Activated CD8-positive, alpha-beta T cell treated with anti-CD3 and anti-CD28 coated beads, Interleukin-2, amount 10 ng/mL, durations not matched to agents 7 days and 5 days (primary cell): ENCODE data around the gene BCR. TPM values are rescaled to one million over a fixed set of nuclear protein-coding genes. Genes with fewer than 3 reads are reported as not detected.

Source experiments
- ATAC-seq: fragments of 150-1000 bp; cut with Tn5 transposase; one replicate; pipeline ENCODE4 v1.10.0; 2021; ENCODE audit warnings: moderate library complexity
- CTCF ChIA-PET: fragments of 350-600 bp; sonication (Branson Sonifier 250); formaldehyde crosslinking; loops from one replicate; lab custom pipeline; 2021; ENCODE audit warnings: antibody characterized with exemption; lab: Charles Lee
- POLR2A ChIA-PET: fragments of 350-600 bp; sonication (Branson Sonifier 250); formaldehyde crosslinking; loops from one replicate; lab custom pipeline; 2021; ENCODE audit warnings: antibody characterized with exemption; lab: Charles Lee
- DNase-seq: peaks from one replicate; pipeline ENCODE4 v3.0.0-alpha.2; 2020
- H3K27ac Mint-ChIP-seq: one replicate; pipeline ENCODE4 v1.8.0; 2021; ENCODE audit warnings: mild to moderate bottlenecking, mixed read lengths
- H3K27me3 Mint-ChIP-seq: one replicate; pipeline ENCODE4 v1.8.0; 2021; ENCODE audit warnings: low read depth, mixed read lengths
- H3K36me3 Mint-ChIP-seq: one replicate; pipeline ENCODE4 v1.8.0; 2021; ENCODE audit warnings: low read depth, mixed read lengths
- H3K4me1 Mint-ChIP-seq: one replicate; pipeline ENCODE4 v1.8.0; 2021; ENCODE audit warnings: low read depth, mixed read lengths
- H3K4me3 Mint-ChIP-seq: one replicate; pipeline ENCODE4 v1.8.0; 2021; ENCODE audit warnings: mild to moderate bottlenecking, mixed read lengths
- H3K9me3 Mint-ChIP-seq: one replicate; pipeline ENCODE4 v1.8.0; 2022; ENCODE audit warnings: mixed read lengths; ENCODE audit not compliant: insufficient read depth
- total RNA-seq, 2 experiments: library from RNA; stranded (reverse); gene quantifications; one replicate each; pipeline ENCODE4 v1.2.3, GENCODE V29; 2021

The BCR gene
- total RNA-seq, 2 experiments from 2014 or later, result 31.1 to 31.9 TPM

- CTCF ChIA-PET, result no interaction called here
- ATAC-seq (no peak), DNase-seq (no peak)
- H3K4me3 Mint-ChIP-seq, result no peak overlapping the region
- no peaks in the 10 kb centered on the region for H3K9me3 Mint-ChIP-seq
- H3K4me1 Mint-ChIP-seq, result no peaks in the 10 kb centered on the region
- H3K36me3 Mint-ChIP-seq, result peaks cover 8% of the 10 kb centered on the region
- H3K27ac Mint-ChIP-seq, result no peak overlapping the region
- H3K27me3 Mint-ChIP-seq, result no peaks in the 10 kb centered on the region
- POLR2A ChIA-PET, result no interaction called here
Measured at GRCh38 chr22:23204541-23205157, 24.3 kb downstream of the BCR start.

GRCh38 chr22:23205339-23206049 is 25.2 kb downstream of the BCR start:
- Mint-ChIP-seq H3K27ac (no peak overlapping the region), H3K27me3 (no peaks in the 10 kb centered on the region), H3K4me3 (no peak overlapping the region), H3K9me3 (no peaks in the 10 kb centered on the region), H3K36me3 (peaks cover 8% of the 10 kb centered on the region), H3K4me1 (no peaks in the 10 kb centered on the region)
- CTCF ChIA-PET, result interaction anchor here (1.2 to 1.3 kb wide), 2 partner anchors 77 to 84 kb away, joined by 3 to 4 read pairs; no protein-coding TSS in a partner anchor
- POLR2A ChIA-PET, result no interaction called here
- DNase-seq (no peak), ATAC-seq (no peak)

GRCh38 chr22:23206915-23207314 is 26.6 kb downstream of the BCR start:
- no peak for ATAC-seq
- CTCF ChIA-PET, result no interaction called here
- no peaks in the 10 kb centered on the region for H3K9me3 Mint-ChIP-seq
- H3K4me3 Mint-ChIP-seq, result no peak overlapping the region
- no peak for DNase-seq
- POLR2A ChIA-PET, result no interaction called here
- H3K36me3 Mint-ChIP-seq, result peaks cover 8% of the 10 kb centered on the region
- no peaks in the 10 kb centered on the region for H3K4me1 Mint-ChIP-seq
- no peak overlapping the region for H3K27ac Mint-ChIP-seq
- no peaks in the 10 kb centered on the region for H3K27me3 Mint-ChIP-seq

- no peak for DNase-seq
- Mint-ChIP-seq H3K27me3 (no peaks in the 10 kb centered on the region), H3K36me3 (peaks cover 8% of the 10 kb centered on the region), H3K27ac (no peak overlapping the region), H3K4me3 (no peak overlapping the region), H3K9me3 (no peaks in the 10 kb centered on the region), H3K4me1 (peaks cover 1% of the 10 kb centered on the region)
- ChIA-PET POLR2A (no interaction called here), CTCF (no interaction called here)
- no peak for ATAC-seq
Measured at GRCh38 chr22:23207729-23208393, 27.6 kb downstream of the BCR start.

DNA sequence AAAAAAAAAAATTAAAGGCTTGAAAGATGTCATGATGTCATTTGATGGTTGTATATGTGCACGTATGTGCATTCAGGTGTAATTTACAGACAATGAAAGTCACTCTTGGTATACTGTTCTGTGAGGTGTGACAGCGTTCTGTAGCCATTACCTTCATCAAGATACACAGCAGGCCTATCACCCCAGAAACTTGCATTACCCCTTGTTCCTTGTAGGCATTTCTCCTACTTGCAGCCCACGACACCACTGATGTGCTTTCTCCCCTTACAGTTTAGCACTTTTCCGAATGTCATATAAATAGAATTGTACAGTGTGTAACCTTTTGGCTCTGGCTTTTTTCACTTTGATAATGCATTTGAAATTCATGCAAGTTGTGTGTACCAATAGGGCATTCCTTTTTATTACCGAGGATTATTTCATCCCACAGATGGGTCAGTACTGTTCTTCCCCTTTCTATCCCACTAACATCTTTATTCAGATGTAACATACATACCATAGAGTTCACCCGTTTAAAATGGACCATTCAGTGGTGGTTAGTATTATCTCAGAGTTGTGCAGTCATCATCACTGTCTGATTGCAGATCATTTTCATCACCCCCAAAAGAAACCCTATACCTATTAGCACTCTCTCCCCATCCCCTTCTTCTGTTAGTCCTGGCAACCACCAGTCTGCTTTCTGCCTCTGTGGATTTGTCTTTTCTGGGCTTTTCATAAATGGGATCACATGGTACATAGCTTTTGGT is 30.3 kb downstream of the BCR start:
- Mint-ChIP-seq H3K36me3 (peaks cover 4% of the 10 kb centered on the region), H3K4me3 (no peak overlapping the region), H3K9me3 (no peaks in the 10 kb centered on the region), H3K27ac (no peak overlapping the region), H3K4me1 (peaks cover 10% of the 10 kb centered on the region), H3K27me3 (no peaks in the 10 kb centered on the region)
- no peak for ATAC-seq
- POLR2A ChIA-PET, result no interaction called here
- no peak for DNase-seq
- CTCF ChIA-PET, result interaction anchor here (0.7 kb wide), 1 partner anchor 116 kb away, joined by 3 read pairs; no protein-coding TSS in a partner anchor

DNA sequence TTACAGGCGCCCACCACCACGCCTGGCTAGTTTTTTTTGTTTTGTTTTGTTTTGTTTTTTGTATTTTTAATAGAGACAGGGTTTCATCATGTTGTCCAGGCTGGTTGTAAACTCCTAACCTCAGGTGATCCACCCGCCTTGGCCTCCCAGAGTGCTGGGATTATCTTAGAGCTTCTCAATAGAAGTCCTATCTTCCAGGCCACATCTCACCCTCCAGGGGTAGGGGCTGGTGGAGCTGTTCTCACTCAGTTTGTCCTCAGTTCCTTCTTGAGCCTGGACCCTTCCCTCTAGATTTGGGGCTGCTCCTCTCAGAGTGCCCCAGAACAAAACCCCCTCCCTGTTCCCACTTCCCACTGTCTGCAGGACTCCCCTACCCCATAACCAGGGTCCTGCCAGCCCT is 31.3 kb downstream of the BCR start:
- Mint-ChIP-seq H3K9me3 (no peaks in the 10 kb centered on the region), H3K4me3 (no peak overlapping the region), H3K27me3 (no peaks in the 10 kb centered on the region), H3K36me3 (peaks cover 4% of the 10 kb centered on the region), H3K4me1 (peaks cover 20% of the 10 kb centered on the region), H3K27ac (no peak overlapping the region)
- ChIA-PET CTCF (no interaction called here), POLR2A (no interaction called here)
- DNase-seq (no peak), ATAC-seq (no peak)

- Mint-ChIP-seq H3K27me3 (no peaks in the 10 kb centered on the region), H3K27ac (no peak overlapping the region), H3K9me3 (no peaks in the 10 kb centered on the region), H3K4me3 (no peak overlapping the region), H3K36me3 (peaks cover 7% of the 10 kb centered on the region), H3K4me1 (peaks cover 27% of the 10 kb centered on the region)
- no peak for ATAC-seq
- no peak for DNase-seq
- ChIA-PET POLR2A (no interaction called here), CTCF (no interaction called here)
Measured at GRCh38 chr22:23212061-23213021, 32.0 kb downstream of the BCR start.

GRCh38 chr22:23213022-23213555 is 32.8 kb downstream of the BCR start:
- ATAC-seq (no peak), DNase-seq (no peak)
- H3K36me3 Mint-ChIP-seq, result peaks cover 7% of the 10 kb centered on the region
- H3K9me3 Mint-ChIP-seq, result no peaks in the 10 kb centered on the region
- H3K27ac Mint-ChIP-seq, result no peak overlapping the region
- ChIA-PET POLR2A (no interaction called here), CTCF (interaction anchor here (1.4 kb wide), 1 partner anchor 77 kb away, joined by 3 read pairs; no protein-coding TSS in a partner anchor)
- peaks cover 33% of the 10 kb centered on the region for H3K4me1 Mint-ChIP-seq
- no peaks in the 10 kb centered on the region for H3K27me3 Mint-ChIP-seq
- no peak overlapping the region for H3K4me3 Mint-ChIP-seq

GRCh38 chr22:23213581-23214334 is 33.4 kb downstream of the BCR start:
- DNase-seq, result no peak
- Mint-ChIP-seq H3K4me3 (no peak overlapping the region), H3K36me3 (peaks cover 7% of the 10 kb centered on the region), H3K27ac (no peak overlapping the region), H3K4me1 (peaks cover 40% of the 10 kb centered on the region), H3K9me3 (no peaks in the 10 kb centered on the region), H3K27me3 (no peaks in the 10 kb centered on the region)
- ChIA-PET CTCF (interaction anchor here (1.4 kb wide), 1 partner anchor 76 kb away, joined by 3 read pairs; no protein-coding TSS in a partner anchor), POLR2A (no interaction called here)
- ATAC-seq, result no peak

GRCh38 chr22:23214398-23214797 is 34.1 kb downstream of the BCR start:
- Mint-ChIP-seq H3K4me1 (peaks cover 46% of the 10 kb centered on the region), H3K36me3 (peaks cover 7% of the 10 kb centered on the region)
- DNase-seq, result no peak

More at GRCh38 chr22:23214398-23214797, 34.1 kb downstream of the BCR start:
- ChIA-PET CTCF (interaction anchor here (1.4 kb wide), 1 partner anchor 76 kb away, joined by 3 read pairs; no protein-coding TSS in a partner anchor), POLR2A (no interaction called here)
- H3K4me3 Mint-ChIP-seq, result no peak overlapping the region
- H3K9me3 Mint-ChIP-seq, result no peaks in the 10 kb centered on the region
- H3K27ac Mint-ChIP-seq, result no peak overlapping the region
- no peak for ATAC-seq
- no peaks in the 10 kb centered on the region for H3K27me3 Mint-ChIP-seq
